Heart right ventricle (tissue), 16 donors: ENCODE results near the gene ESYT1. TPM values are rescaled to one million over a fixed set of nuclear protein-coding genes. Genes with fewer than 3 reads are reported as not detected.

Experiments
- ATAC-seq, 8 donors: fragments of 200-7000 bp; cut with Tn5 transposase; one replicate each; pipeline ENCODE4 v1.9.1; 2020; ENCODE audit warnings: mild to moderate bottlenecking in 8 of 8, moderate library complexity in 8 of 8, moderate number of reproducible peaks in 1 of 8
- DNase-seq, 2 donors: peaks; one replicate each; pipeline ENCODE4 v3.0.0-alpha.2; 2020
- H3K27ac ChIP-seq, 10 donors: fragments of 200-600 bp; sonication (generic) in 2 of 10; one replicate each; pipeline versions ENCODE4 v1.5.0 to v1.8.0; 2020 to 2022; ENCODE audit warnings: mild to moderate bottlenecking in 3 of 10
- H3K27me3 ChIP-seq, 7 donors: fragments of 200-600 bp; one replicate each; pipeline ENCODE4 v1.8.0; 2021 to 2022; ENCODE audit warnings: mild to moderate bottlenecking in 2 of 7
- H3K36me3 ChIP-seq, 9 donors: fragments of 200-600 bp; sonication (generic) in 1 of 9; one replicate each; pipeline versions ENCODE4 v1.5.0 to v1.8.0; 2020 to 2022; ENCODE audit warnings: mild to moderate bottlenecking in 2 of 9
- H3K4me1 ChIP-seq, 9 donors: fragments of 200-600 bp; sonication (generic) in 1 of 9; one replicate each; pipeline versions ENCODE4 v1.5.0 to v1.8.0; 2020 to 2022; ENCODE audit warnings: mild to moderate bottlenecking in 4 of 9
- H3K4me3 ChIP-seq, 10 donors: fragments of 200-600 bp; sonication (generic) in 2 of 10; one replicate each; pipeline versions ENCODE4 v1.5.0 to v1.8.0; 2020 to 2022; ENCODE audit warnings: mild to moderate bottlenecking in 7 of 10, moderate library complexity in 2 of 10
- H3K9me3 ChIP-seq, 11 donors: fragments of 200-600 bp in 10 of 11; sonication (generic) in 2 of 11; one replicate each; pipeline versions ENCODE4 v1.5.0 to v1.8.0; 2013 to 2022; ENCODE audit warnings: mild to moderate bottlenecking in 2 of 11, control low read depth in 1 of 11, moderate library complexity in 1 of 11
- WGBS, 2 donors: extraction: QIAGEN DNeasy Blood & Tissue Kit; methylation state at CpG; one replicate each; pipeline ENCODE4 v1.1.7; 2013; ENCODE audit warnings: inconsistent platforms in 1 of 2; 5-methylcytosine and 5-hydroxymethylcytosine counted together
- intact Hi-C, 10 donors: fragments of 100-400 bp; cut with DNase I; formaldehyde crosslinking; loops; one replicate each; pipeline versions ENCODE4 v1.11.1 to v1.14.2; 2022
- polyA plus RNA-seq, 2 donors: library from polyadenylated mRNA; stranded (reverse); fragments of 200-250 nt; gene quantifications; one replicate each; pipeline ENCODE4 v1.2.3, GENCODE V29; 2013
- total RNA-seq, 10 donors: library from RNA; stranded (reverse); fragmentation: NEBNext Ultra II Directional in 3 of 10; extraction: Animal tissue kit (Norgen Biotek cat#: 25700) in 3 of 10; gene quantifications; one replicate each; pipeline versions ENCODE4 v1.2.1 to v1.2.4, GENCODE V29; 2021 to 2023
- TF ChIP-seq, protein P1 (sequence below), 9 donors: fragments of 200-600 bp; sonication (generic) in 2 of 9; IDR thresholded peaks; one replicate each; pipeline versions ENCODE4 v1.5.0 to v1.8.0; 2021 to 2022; ENCODE audit warnings: antibody characterized with exemption in 9 of 9, mild to moderate bottlenecking in 5 of 9, moderate library complexity in 1 of 9
- donor health status: Arrhythmogenic right ventricular cardiomyopathy.
- donor health status: ischemic (EF 13 %, LVEDD 7.1; RV severe dilation, severe dysfunction).
- donor health status: healthy with polysubstance abuse.
- donor health status: DM: no; HTN: yes; CAD: no.
- donor health status: DM: no; HTN: no; CAD: no.
- donor health status: ischemic (EF 25% LVEDD 6.9; RV normal size, moderate dysfunction).
- donor health status: ischemic (EF 25% LVEDD 5.7; RV mildly dilated, moderate dysfunction).
- donor health status: healthy.
- donor health status: DM: yes; HTN: yes; CAD: no.
- donor health status: Ischemic cardiomyopathy.
- donor health status: ischemic (EF 35%, LVEDD 5.7; RV mildly dilated, moderate dysfunction).
- donor health status: nonischemic (EF 11% LVEDD 7.7; RV severe dilation, severe dysfunction).
- donor health status: DM: yes; HTN: yes; CAD: no.
- donor health status: PGD.
- donor health status: ischemic (EF 29% LVEDD 5.4; RV normal size, mild dysfunction).
- donor health status: nonischemic (EF 23%, LVEDD 6.1; RV moderate dilation, normal function).

Gene ESYT1
- total and polyA plus RNA-seq, 12 donors = 20.9 to 57.3 (median 31.9) TPM

DNA sequence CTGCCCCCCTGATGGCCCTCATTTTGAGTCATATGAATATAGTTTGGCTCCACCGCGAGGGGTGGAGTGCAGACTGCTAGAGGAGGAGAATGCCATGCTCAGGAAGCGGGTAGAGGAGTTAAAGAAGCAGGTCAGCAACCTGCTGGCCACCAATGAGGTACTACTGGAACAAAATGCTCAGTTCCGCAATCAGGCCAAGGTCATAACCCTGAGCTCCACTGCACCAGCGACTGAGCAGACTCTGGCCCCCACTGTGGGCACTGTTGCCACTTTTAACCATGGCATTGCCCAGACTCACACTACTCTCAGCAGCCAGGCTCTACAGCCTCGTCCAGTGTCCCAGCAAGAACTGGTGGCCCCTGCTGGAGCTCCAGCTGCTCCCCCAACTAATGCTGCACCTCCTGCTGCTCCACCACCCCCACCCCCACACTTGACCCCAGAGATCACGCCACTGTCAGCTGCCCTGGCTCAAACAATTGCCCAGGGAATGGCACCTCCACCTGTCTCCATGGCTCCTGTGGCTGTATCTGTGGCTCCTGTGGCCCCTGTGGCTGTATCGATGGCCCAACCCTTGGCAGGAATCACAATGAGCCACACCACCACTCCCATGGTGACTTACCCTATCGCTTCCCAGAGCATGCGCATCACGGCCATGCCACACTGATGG lies 6.7 kb upstream of the ESYT1 start:
- WGBS, 2 donors = 82 to 83% methylated on average over 11 of the region's 11 CpGs
- Histone ChIP-seq H3K36me3 (peaks cover 0 to 39% (median 13%) of the 10 kb centered on the region in 9 donors), H3K9me3 (no peaks in the 10 kb centered on the region), H3K4me3 (no peak overlapping the region), H3K4me1 (peaks cover 0 to 68% (median 57%) of the 10 kb centered on the region in 9 donors), H3K27me3 (no peaks in the 10 kb centered on the region), H3K27ac (peak overlapping the region in 4 of 10 donors; percentile 10 to 33 (median 17))
- intact Hi-C loops = loop anchor here in 6 of 10 donors (2.0 to 10.0 kb wide), 6 partner anchors 36 to 513 kb away; partner anchors contain the start of genes SMARCC2 (in 2 of the 6), SPRYD4 (in 2 of the 6), BAZ2A (in 1 of the 6) and MYL6 (in 1 of the 6)
- DNase-seq (no peak), ATAC-seq (no peak)
- TF ChIP-seq, protein P1, sequence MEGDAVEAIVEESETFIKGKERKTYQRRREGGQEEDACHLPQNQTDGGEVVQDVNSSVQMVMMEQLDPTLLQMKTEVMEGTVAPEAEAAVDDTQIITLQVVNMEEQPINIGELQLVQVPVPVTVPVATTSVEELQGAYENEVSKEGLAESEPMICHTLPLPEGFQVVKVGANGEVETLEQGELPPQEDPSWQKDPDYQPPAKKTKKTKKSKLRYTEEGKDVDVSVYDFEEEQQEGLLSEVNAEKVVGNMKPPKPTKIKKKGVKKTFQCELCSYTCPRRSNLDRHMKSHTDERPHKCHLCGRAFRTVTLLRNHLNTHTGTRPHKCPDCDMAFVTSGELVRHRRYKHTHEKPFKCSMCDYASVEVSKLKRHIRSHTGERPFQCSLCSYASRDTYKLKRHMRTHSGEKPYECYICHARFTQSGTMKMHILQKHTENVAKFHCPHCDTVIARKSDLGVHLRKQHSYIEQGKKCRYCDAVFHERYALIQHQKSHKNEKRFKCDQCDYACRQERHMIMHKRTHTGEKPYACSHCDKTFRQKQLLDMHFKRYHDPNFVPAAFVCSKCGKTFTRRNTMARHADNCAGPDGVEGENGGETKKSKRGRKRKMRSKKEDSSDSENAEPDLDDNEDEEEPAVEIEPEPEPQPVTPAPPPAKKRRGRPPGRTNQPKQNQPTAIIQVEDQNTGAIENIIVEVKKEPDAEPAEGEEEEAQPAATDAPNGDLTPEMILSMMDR (IDR thresholded peaks at IDR 0.05) = no peak

GRCh38 chr12:56122637-56123036 lies 5.4 kb upstream of the ESYT1 start:
- ATAC-seq (no peak), DNase-seq (no peak)
- H3K4me1 ChIP-seq = peaks cover 6 to 77% (median 64%) of the 10 kb centered on the region in 9 donors
- peaks cover 0 to 39% (median 13%) of the 10 kb centered on the region in 9 donors for H3K36me3 ChIP-seq
- intact Hi-C loops = loop anchor here in 5 of 10 donors (5.0 to 10.0 kb wide), 4 partner anchors 35 to 512 kb away; partner anchors contain the start of genes SPRYD4 (in 2 of the 5), BAZ2A (in 1 of the 5), MYL6 (in 1 of the 5) and SMARCC2 (in 1 of the 5)
- H3K27me3 ChIP-seq = no peaks in the 10 kb centered on the region
- TF ChIP-seq, protein P1 (IDR thresholded peaks at IDR 0.05) = no peak
- H3K27ac ChIP-seq = peak overlapping the region in 6 of 10 donors; percentile 10 to 68 (median 22)
- no peaks in the 10 kb centered on the region for H3K9me3 ChIP-seq
- 53 to 66% methylated on average over 2 of the region's 2 CpGs for WGBS, 2 donors
- H3K4me3 ChIP-seq = no peak overlapping the region

DNA sequence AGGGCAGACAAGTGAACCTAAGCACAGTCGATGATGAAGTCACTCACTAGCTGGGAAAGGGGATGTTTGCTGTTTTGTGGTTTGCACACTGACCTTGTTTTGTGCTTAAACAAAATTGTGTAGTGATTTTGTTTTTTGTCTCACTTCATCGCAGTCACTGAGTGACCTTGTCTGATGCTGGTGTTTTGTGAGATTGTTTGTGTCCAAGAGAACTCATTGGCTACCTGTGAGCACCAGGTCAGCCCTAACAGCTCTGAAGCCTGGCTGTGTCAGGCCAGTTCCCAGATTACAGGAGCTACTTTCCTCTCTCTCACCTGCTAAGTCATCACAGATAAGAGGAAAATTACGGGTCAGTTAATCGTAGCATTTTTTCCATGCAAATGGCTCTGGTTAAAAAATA lies 3.9 kb upstream of the ESYT1 start:
- H3K9me3 ChIP-seq = no peaks in the 10 kb centered on the region
- H3K27me3 ChIP-seq = no peaks in the 10 kb centered on the region
- WGBS, 2 donors = 86 to 92% methylated on average over 4 of the region's 4 CpGs
- no peak overlapping the region for H3K4me3 ChIP-seq
- peaks cover 0 to 39% (median 13%) of the 10 kb centered on the region in 9 donors for H3K36me3 ChIP-seq
- DNase-seq (no peak), ATAC-seq (no peak)
- TF ChIP-seq, protein P1 (IDR thresholded peaks at IDR 0.05) = no peak
- H3K27ac ChIP-seq = no peak overlapping the region
- intact Hi-C loops = loop anchor here in 5 of 10 donors (5.0 to 10.0 kb wide), 4 partner anchors 33 to 511 kb away; partner anchors contain the start of genes SPRYD4 (in 2 of the 5), BAZ2A (in 1 of the 5), MYL6 (in 1 of the 5) and SMARCC2 (in 1 of the 5)
- peaks cover 6 to 72% (median 58%) of the 10 kb centered on the region in 9 donors for H3K4me1 ChIP-seq

- H3K9me3 ChIP-seq = no peaks in the 10 kb centered on the region
- H3K27me3 ChIP-seq = no peaks in the 10 kb centered on the region
- peaks cover 8 to 66% (median 51%) of the 10 kb centered on the region in 9 donors for H3K4me1 ChIP-seq
- peak overlapping the region in 6 of 10 donors; percentile 78 to 94 (median 86) for H3K4me3 ChIP-seq
- ATAC-seq = no peak
- peak overlapping the region; percentile 11 to 91 (median 82) for H3K27ac ChIP-seq
- H3K36me3 ChIP-seq = peaks cover 0 to 35% (median 5%) of the 10 kb centered on the region in 9 donors
- intact Hi-C loops = loop anchor here in 8 of 10 donors (1.0 to 10.0 kb wide), 10 partner anchors 30 to 508 kb away; partner anchors contain the start of genes MYL6 (in 5 of the 8), SMARCC2 (in 2 of the 8), SPRYD4 (in 2 of the 8) and BAZ2A (in 1 of the 8)
- no peak for DNase-seq
- 48 to 52% methylated on average over 3 of the region's 3 CpGs for WGBS, 2 donors
- TF ChIP-seq, protein P1 (IDR thresholded peaks at IDR 0.05) = no peak
Observed at GRCh38 chr12:56126732-56127239, 1.3 kb upstream of the ESYT1 start.
